Epithelial cell of esophagus (primary cell): Measurements from ENCODE around the gene FYCO1.

Source experiments
- DNase-seq: peaks from one replicate; pipeline ENCODE4 v3.0.0; 2010; ENCODE audit warnings: low read depth
- H3K4me3 ChIP-seq: 2 replicates; pipeline ENCODE4 v1.5.1; 2011; ENCODE audit warnings: mild to moderate bottlenecking, low read length, control low read depth
- CTCF ChIP-seq: IDR thresholded peaks from 2 replicates; pipeline ENCODE4 v1.5.1; 2011; ENCODE audit warnings: low read depth, mild to moderate bottlenecking, low read length, control low read depth, inconsistent platforms; ENCODE audit not compliant: insufficient read depth; ENCODE audit errors: missing control alignments

FYCO1 gene

GRCh38 chr3:45923755-45924154, 71.9 kb downstream of the FYCO1 start:
- peak; percentile 39 for DNase-seq
- TF ChIP-seq CTCF: no peak

DNA sequence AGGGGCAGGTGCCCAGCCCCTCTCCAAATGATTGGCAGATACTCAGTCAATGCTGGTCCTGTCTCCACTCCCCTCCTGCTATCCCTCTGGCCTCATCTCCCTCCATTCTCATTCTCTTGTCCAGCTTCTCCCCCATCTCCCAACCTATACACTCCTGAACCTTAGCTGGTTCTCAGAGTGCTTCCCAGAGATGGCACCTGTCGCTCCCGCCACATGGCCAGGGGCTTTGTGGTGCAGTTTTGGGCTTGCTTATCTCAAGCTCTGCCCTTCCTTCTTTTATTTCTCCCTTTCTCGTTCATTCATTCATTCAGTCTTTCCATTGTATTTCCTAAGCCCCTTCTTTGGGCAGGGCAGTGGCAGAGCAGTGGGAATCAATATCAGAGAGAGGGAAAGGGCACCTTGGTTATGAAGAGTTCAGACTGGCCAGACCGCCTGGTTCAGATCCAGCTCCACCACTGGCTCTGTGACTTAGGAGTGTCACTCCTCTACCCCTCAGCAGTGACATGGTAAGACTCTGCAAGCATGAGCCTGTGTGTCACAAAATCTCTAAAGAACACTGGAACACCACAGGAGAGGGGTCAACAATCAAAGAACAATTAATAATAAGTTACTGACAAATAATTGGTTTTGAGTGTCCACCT, 72.6 kb downstream of the FYCO1 start:
- DNase-seq: no peak
- H3K4me3 ChIP-seq: no peak overlapping the region
- TF ChIP-seq CTCF: no peak

More at GRCh38 chr3:45923755-45924154, 71.9 kb downstream of the FYCO1 start:
- H3K4me3 ChIP-seq: no peak overlapping the region

- DNase-seq: no peak
- H3K4me3 ChIP-seq: no peak overlapping the region
- TF ChIP-seq CTCF: no peak
Observed at GRCh38 chr3:45922039-45922326, 73.6 kb downstream of the FYCO1 start.

GRCh38 chr3:45921158-45922038, 74.2 kb downstream of the FYCO1 start:
- TF ChIP-seq CTCF: no peak
- H3K4me3 ChIP-seq: no peak overlapping the region
- no peak for DNase-seq

GRCh38 chr3:45917146-45917898, 78.3 kb downstream of the FYCO1 start:
- TF ChIP-seq CTCF: no peak
- H3K4me3 ChIP-seq: no peak overlapping the region
- peak; percentile 36 for DNase-seq

- no peak overlapping the region for H3K4me3 ChIP-seq
- TF ChIP-seq CTCF: no peak
- peak; percentile 93 for DNase-seq
Observed at GRCh38 chr3:45915518-45916231, 79.9 kb downstream of the FYCO1 start.
